Loucy (cell line): Measurements from ENCODE around the gene CASZ1.

Experiments used
- H2AFZ ChIP-seq: fragments of 200-600 bp; sonication (generic); 2 replicates; pipeline ENCODE4 v1.6.0; 2016; ENCODE audit warnings: antibody characterized with exemption, mild to moderate bottlenecking, low read length, moderate library complexity
- H3F3A ChIP-seq: fragments of 200-600 bp; 2 replicates; pipeline ENCODE4 v1.6.0; 2016; ENCODE audit warnings: antibody characterized with exemption, low read depth, mild to moderate bottlenecking
- H3K27me3 ChIP-seq: fragments of 200-600 bp; sonication (generic); 2 replicates; pipeline ENCODE4 v1.6.1; 2014; ENCODE audit warnings: low read length, mild to moderate bottlenecking; ENCODE audit not compliant: insufficient read depth, poor library complexity, severe bottlenecking
- H3K36me3 ChIP-seq: fragments of 200-600 bp; sonication (generic); 2 replicates; pipeline ENCODE4 v1.6.1; 2016; ENCODE audit warnings: low read length; ENCODE audit not compliant: insufficient read depth
- H3K4me1 ChIP-seq: fragments of 200-600 bp; sonication (generic); 2 replicates; pipeline ENCODE4 v1.5.1; 2014; ENCODE audit warnings: low read length, mild to moderate bottlenecking; ENCODE audit not compliant: insufficient read depth, poor library complexity, severe bottlenecking
- H3K4me2 ChIP-seq: fragments of 200-600 bp; sonication (generic); 2 replicates; pipeline ENCODE4 v1.6.0; 2014; ENCODE audit warnings: antibody characterized with exemption, low read length, low read depth, mild to moderate bottlenecking; ENCODE audit not compliant: poor library complexity, severe bottlenecking
- H3K4me3 ChIP-seq: fragments of 200-600 bp; sonication (generic); 2 replicates; pipeline ENCODE4 v1.5.1; 2014; ENCODE audit warnings: low read length, mild to moderate bottlenecking, mixed read lengths; ENCODE audit not compliant: poor library complexity, severe bottlenecking
- H3K79me2 ChIP-seq: fragments of 200-600 bp; sonication (generic); 2 replicates; pipeline ENCODE4 v1.6.1; 2014; ENCODE audit warnings: low read length; ENCODE audit not compliant: insufficient read depth
- H3K9ac ChIP-seq: fragments of 200-600 bp; sonication (generic); 2 replicates; pipeline ENCODE4 v1.6.0; 2014; ENCODE audit warnings: mild to moderate bottlenecking, low read depth, low read length, moderate library complexity; ENCODE audit not compliant: poor library complexity, severe bottlenecking
- H3K9me2 ChIP-seq: fragments of 200-600 bp; sonication (generic); replicated peaks from 2 replicates; pipeline ENCODE4 v1.6.1; 2016; ENCODE audit warnings: low read depth, low read length, mixed read lengths
- H3K9me3 ChIP-seq: fragments of 200-600 bp; sonication (generic); 2 replicates; pipeline ENCODE4 v1.6.1; 2014; ENCODE audit warnings: mild to moderate bottlenecking, antibody characterized with exemption, low read length, low read depth; ENCODE audit not compliant: insufficient read depth
- H4K20me1 ChIP-seq: fragments of 200-600 bp; sonication (generic); 2 replicates; pipeline ENCODE4 v1.6.0; 2014; ENCODE audit warnings: antibody characterized with exemption, low read length, mild to moderate bottlenecking; ENCODE audit not compliant: insufficient read depth, poor library complexity, severe bottlenecking
- EZH2phosphoT487 ChIP-seq: fragments of 200-600 bp; IDR thresholded peaks from 2 replicates; pipeline ENCODE4 v1.6.1; 2018; ENCODE audit warnings: antibody characterized with exemption, mild to moderate bottlenecking, moderate library complexity, borderline replicate concordance
- TF ChIP-seq, protein P1 (sequence below): fragments of 200-600 bp; sonication (generic); conservative IDR thresholded peaks from 2 replicates; pipeline ENCODE4 v1.5.1; 2014; ENCODE audit warnings: mild to moderate bottlenecking, antibody characterized with exemption, low read length

The CASZ1 gene

GRCh38 chr1:10644307-10645128, 151.9 kb downstream of the CASZ1 start:
- Histone ChIP-seq H3K36me3 (no peaks in the 10 kb centered on the region; the same call in 1 of the 2 replicates), H3K9me3 (no peaks in the 10 kb centered on the region), H3K27me3 (no peaks in the 10 kb centered on the region), H4K20me1 (no peaks in the 10 kb centered on the region), H3K9ac (no peak overlapping the region), H3K4me3 (no peak overlapping the region), H3K9me2 (no peaks in the 10 kb centered on the region), H3K79me2 (no peaks in the 10 kb centered on the region), H3K4me2 (no peak overlapping the region), H3K4me1 (no peaks in the 10 kb centered on the region), H2AFZ (no peak overlapping the region), H3F3A (no peaks in the 10 kb centered on the region)
- TF ChIP-seq, protein P1, sequence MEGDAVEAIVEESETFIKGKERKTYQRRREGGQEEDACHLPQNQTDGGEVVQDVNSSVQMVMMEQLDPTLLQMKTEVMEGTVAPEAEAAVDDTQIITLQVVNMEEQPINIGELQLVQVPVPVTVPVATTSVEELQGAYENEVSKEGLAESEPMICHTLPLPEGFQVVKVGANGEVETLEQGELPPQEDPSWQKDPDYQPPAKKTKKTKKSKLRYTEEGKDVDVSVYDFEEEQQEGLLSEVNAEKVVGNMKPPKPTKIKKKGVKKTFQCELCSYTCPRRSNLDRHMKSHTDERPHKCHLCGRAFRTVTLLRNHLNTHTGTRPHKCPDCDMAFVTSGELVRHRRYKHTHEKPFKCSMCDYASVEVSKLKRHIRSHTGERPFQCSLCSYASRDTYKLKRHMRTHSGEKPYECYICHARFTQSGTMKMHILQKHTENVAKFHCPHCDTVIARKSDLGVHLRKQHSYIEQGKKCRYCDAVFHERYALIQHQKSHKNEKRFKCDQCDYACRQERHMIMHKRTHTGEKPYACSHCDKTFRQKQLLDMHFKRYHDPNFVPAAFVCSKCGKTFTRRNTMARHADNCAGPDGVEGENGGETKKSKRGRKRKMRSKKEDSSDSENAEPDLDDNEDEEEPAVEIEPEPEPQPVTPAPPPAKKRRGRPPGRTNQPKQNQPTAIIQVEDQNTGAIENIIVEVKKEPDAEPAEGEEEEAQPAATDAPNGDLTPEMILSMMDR, result no peak
- TF ChIP-seq EZH2phosphoT487, result no peak

GRCh38 chr1:10643607-10644306, 152.7 kb downstream of the CASZ1 start:
- H3K9me2 ChIP-seq, result no peaks in the 10 kb centered on the region
- H3F3A ChIP-seq, result no peaks in the 10 kb centered on the region
- H3K9me3 ChIP-seq, result no peaks in the 10 kb centered on the region
- no peaks in the 10 kb centered on the region; the same call in 1 of the 2 replicates for H3K36me3 ChIP-seq
- H3K9ac ChIP-seq, result no peak overlapping the region
- no peak overlapping the region for H3K4me2 ChIP-seq
- no peak for TF ChIP-seq EZH2phosphoT487
- TF ChIP-seq, protein P1, result no peak
- no peaks in the 10 kb centered on the region for H4K20me1 ChIP-seq
- H3K79me2 ChIP-seq, result no peaks in the 10 kb centered on the region
- H3K4me1 ChIP-seq, result no peaks in the 10 kb centered on the region
- no peak overlapping the region for H2AFZ ChIP-seq
- no peak overlapping the region for H3K4me3 ChIP-seq
- H3K27me3 ChIP-seq, result no peaks in the 10 kb centered on the region

DNA sequence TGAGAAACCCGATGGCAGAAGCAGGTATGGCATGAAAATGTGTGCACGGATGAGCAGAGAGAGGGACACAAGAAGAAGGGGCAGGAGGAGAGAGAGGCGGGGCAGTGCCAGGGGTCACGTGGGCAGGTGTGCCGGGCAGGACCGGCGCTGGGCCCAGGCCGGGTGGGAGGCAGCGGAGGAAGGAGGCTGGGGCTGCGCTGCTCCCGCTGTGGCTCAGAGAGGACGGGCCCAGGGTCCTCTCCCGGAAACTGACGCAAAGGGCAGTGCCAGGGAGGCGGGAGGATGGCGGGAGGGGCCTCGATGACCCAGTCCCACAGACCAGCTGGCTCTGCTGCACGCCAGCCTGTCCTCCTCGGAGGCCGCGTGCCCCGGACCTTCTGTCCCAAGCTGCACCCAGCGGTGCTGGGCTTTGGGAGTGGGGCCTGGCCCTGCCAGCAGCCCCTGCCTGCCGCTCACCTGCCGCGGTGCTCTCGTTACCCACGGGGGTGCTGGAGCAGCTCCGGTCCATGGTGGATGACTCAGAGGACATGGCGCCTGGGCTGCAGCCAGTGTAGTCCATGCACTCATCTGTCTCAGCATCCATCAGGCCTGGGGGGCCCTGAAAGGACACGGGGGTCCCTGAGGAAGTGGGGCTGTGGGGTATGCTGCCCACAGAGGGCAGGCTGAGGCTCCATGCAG, 153.9 kb downstream of the CASZ1 start:
- Histone ChIP-seq H3F3A (no peaks in the 10 kb centered on the region), H2AFZ (no peak overlapping the region), H3K27me3 (no peaks in the 10 kb centered on the region), H3K4me2 (no peak overlapping the region), H3K4me3 (no peak overlapping the region), H3K9ac (no peak overlapping the region), H3K4me1 (no peaks in the 10 kb centered on the region), H3K79me2 (no peaks in the 10 kb centered on the region), H3K9me3 (no peaks in the 10 kb centered on the region), H3K36me3 (no peaks in the 10 kb centered on the region; the same call in 1 of the 2 replicates), H4K20me1 (no peaks in the 10 kb centered on the region), H3K9me2 (no peaks in the 10 kb centered on the region)
- TF ChIP-seq EZH2phosphoT487, result no peak
- TF ChIP-seq, protein P1, result no peak
